PC-3 (cell line): ENCODE measurements around the gene KRTDAP.

Source experiments
- CTCF ChIP-seq: fragments of 300-600 bp; sonication (generic); conservative IDR thresholded peaks from 2 replicates; pipeline ENCODE4 v1.5.1; 2017; ENCODE audit warnings: antibody characterized with exemption, low read depth, mild to moderate bottlenecking, low read length
- EZH2 ChIP-seq: fragments of 300-600 bp; sonication (generic); IDR thresholded peaks from one replicate; pipeline ENCODE4 v1.6.1; 2017; ENCODE audit warnings: antibody characterized with exemption, mild to moderate bottlenecking, low read length; ENCODE audit not compliant: unreplicated experiment

- TF ChIP-seq CTCF = no peak
- no peak for TF ChIP-seq EZH2
Measured at GRCh38 chr19:35500611-35501010, 10.3 kb upstream of the KRTDAP start.
